Bone marrow (tissue), 2 donors: ENCODE data around the gene BLACAT1.

ENCODE experiments used
- DNase-seq, 2 donors: peaks; one replicate each; lab custom pipeline; 2025; lab: John Stamatoyannopoulos, UW

BLACAT1 gene

DNA sequence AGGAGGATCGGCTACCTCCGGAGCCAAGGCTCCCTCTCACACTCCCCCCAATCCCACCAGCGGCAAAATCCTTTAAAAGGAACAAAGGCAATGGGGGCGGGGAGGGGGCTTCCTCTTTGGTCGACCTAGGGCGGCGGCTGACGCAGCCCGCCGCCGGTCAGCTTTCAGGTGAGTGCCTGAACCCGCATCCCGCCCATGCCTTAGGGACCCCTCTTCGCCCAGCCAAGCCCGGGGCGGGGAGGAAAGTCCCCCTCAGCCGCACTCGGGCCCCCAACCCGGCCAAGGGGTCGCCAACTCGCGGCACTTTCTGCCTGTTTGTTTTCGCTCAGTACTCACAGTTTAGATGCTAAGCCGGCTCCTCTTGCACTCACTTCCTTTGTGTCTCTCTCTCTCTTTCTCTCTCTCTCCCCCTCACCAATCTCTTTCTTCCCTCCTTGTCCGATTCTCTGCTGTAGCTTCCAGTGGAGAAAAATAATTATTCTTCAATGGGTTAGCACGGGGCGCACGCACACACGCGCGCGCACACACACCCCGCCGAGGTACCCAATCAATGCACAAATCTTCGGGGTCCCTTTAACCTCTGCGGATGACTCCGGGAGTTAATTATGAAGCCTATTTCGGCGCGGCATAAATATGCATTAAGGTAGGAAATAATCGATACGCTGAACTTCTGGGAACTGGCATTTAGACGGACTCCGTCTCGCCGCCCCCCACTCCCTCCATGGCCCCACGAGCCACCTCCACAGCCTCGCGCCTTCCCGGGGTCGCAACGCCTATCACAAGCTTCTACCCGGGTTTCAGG is at the start of gene BLACAT1:
Gene BLACAT1, minus strand, starts transcription at position 465 of the 802 bp plus-strand sequence.
- no peak for DNase-seq

DNA sequence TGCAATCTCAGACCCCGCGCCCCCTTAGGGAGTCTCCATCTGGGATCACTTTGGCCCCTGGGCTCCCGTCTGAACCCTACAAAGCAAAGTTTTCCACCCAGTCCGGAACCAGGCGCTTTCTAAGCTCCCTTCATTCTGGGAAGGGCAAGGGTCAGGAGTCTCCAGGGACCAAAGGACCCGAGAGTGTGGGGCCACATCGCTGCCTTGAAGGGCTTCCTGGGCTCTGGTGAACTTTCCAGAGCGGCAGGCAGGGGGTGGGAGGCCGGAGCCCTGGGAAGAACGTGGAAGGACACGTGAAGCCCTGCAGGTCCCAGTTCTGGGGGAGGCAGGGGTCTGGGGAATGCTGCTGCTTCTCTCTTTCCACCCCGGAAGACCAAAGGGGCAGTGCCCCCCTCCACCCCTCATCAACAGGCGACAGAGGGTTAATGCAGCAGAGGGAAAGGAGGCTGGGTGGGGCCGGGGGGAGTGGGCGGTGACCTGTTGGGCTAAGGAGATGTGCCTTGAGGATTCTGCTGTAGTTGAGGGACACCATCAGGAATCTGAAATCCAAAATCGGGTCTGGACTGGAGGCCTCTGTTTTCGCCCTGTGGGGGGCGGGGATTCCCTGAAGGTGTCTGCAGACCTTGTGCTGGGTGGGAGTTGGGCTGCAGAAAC is 49.4 kb upstream of the BLACAT1 start:
- no peak for DNase-seq

DNA sequence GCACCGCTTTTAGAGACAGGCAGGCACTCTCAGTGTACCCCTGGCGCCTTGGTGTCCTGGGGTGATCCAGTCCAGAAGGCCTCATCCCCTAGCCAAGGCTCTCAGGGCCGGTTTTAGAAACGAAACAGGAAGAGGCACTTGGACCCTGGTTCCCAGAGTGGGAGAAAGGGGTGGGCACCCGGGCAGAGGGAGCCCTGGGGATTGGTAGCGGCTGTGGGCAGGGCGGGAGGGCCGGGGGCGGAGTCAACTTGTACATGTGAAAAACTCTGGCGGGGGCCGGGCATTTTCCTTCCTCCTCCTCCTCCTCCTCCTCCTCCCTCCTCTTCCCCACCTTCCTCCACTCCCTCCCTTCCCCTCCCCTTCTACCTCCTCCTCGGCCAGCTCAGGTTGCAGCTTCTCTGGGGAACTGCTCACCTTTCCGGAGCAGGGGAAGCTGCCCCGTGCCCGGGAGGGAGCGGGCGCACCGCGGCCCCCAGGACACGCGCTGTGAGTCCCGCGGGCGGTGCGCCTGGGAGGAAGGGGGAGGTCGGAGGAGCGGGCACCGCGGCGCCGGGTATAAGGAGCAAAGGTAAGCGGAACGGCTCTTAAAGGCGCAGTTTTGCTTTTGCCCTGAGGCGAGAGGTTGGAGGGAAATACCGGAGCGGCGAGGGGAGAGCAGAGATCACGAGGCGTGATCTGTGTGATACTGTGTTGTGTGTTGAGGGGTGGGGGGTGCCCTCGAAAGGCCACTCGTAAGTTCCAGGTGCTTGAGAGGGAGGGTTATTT is 48.6 kb upstream of the BLACAT1 start, which contains the start of gene CDK18:
Gene CDK18, plus strand, starts transcription at position 359 of the 765 bp plus-strand sequence. CDS start 18,499 bp downstream, outside the sequence.
- peak in 1 of 2 donors; percentile 32 for DNase-seq

DNA sequence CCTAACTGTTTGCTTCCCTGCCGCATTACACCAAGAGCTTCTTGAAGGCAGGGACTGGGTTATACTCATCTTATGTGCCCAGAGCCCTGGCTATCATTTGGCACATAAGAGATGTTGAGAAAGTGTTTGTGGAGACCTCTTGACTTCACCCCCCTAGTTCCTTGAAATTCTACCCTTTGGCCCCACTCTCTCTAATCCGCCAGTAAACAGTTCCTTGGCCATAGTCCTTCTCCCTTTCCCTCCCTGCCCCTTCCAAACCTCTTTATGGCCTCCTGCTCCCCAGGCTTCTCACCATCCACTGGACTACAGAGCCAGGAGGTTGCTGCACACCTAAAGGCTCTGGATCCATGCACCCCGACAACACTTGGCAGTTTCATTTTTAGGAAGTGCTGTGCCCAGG is 47.1 kb upstream of the BLACAT1 start:
- no peak for DNase-seq

DNA sequence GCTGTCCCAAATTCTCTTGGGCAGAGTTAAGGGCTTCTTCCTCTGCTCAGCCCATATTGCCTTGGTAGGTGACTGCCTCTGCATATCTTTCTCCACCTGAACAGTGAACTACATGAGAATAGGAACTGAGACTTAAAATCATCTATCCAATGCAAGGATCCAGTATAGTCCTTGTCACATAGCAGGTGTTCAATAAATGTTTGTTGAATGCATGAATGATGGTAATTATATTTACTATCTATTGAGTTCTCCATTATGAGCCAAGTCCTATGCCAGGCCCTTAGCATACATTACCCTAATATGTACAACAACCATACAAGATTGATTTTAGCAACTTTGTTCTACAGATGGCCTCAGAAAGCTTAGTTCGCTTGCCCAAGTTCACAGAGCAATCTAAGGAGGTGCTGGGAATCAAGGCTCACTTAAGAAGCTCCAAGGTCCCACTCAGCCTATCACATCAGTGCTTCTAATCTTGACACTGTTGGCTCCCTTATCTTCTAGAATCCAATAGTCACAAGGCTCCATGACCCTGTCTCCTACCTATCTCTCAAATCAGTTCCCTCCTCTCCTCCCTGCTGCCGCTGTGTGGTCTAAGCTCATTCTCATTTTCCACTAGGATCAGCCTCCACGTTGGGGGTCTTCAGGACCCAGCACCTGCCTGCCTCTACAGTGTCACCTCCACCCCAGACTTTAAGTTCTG is 46.4 kb upstream of the BLACAT1 start:
- no peak for DNase-seq

DNA sequence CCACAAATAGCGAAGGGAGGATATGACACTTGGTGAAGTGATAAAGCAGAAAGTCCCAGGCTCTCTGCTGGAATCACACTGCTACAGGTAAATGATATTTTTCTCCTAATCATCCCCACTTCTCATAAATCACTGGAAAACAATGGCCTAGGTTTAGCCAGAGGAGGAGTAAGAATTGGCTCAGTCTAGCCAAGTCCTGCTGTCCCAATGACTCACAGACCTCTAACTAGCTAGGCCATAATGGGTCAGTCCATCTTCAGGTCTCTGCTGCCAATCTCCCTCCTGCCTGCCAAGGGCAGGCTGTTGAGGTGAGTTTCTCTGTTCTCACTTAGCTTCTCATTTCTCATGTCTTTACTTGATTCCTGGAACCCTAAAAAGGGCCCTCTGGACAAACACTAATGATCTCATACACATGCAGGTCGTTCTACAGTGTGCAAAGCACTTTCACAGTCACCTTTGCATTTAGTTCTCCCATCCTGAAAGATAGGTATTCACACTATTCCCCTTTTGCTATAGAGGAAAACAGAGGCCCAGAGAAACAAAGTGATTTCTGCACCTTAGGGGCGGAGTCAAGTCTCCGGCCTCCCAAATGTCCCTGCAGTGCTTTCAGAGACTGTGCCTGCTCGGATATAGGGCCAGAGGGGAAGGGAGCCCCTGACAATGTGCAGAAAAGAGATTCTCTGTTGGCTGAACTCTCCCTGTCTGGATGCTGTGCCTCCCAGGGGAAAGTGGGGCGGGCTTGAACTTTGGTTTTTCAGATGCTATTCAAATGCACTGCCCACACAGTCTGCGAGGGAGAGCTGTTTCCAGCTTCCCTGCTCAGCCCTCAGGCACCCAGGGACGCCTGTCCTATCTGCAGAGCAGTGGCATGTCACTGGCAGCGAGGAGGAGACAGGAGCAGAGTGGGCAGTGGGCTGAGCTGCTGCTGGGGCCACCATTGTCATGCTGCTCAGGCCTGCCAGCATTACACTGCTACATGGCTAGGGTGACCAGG is 44.7 kb upstream of the BLACAT1 start:
- DNase-seq = no peak

DNA sequence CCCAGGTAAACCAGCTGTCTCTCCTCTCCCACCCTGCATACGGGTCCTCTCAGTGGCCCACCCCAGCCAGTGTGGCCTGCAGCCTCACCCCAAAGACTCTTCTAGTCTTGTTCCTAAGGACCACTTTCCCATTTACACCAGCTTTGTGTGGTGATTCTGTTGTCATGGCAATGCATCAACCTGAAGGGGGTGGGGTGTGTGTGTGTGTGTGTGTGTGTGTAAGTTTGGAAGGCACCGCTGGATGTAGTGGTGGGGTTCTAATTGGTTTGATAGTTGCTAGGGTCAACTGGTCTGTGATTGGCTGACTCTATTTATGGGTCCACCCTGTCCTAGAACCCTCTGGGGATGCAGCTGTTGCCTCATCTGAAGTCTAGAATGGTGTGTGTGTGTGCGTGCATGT is 43.9 kb upstream of the BLACAT1 start:
- no peak for DNase-seq

DNA sequence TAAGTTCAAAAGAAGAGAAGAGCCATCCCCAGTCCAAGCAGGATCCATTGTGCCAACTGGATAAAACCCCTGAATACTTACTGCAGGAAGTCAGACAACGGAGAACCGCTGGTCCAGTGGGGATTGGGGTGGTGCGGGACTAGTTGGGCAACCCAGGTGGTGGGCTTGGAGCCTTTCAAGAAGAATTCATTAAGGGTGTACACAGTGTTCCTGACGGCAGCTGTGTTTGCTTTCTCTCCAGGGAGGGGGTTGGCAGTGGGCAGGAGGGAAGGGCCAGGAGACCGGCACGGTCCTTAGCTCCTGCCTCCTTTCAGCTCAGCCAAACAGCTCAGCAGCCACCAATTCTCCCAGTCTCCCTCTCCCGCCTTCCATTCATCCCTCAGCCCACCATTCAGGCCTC is 41.5 kb upstream of the BLACAT1 start:
- no peak for DNase-seq

DNA sequence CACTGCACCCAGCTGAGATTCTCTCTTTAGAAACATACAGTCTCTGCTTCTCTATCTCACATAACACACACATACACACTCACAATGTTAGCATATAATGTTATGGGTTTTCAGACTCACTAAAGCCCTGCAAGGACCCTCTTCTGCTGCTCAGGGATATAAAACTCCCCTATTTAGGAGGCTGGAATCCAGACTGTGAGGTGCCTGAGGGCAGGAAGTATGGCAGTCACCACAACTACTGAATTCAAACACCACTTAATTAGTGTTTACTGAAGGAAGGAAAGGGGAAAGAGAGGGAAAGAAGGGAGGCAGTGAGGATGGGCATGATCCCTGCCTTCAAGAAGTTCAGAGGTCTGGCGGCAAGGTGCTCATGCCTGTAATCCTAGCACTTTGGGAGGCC is 40.8 kb upstream of the BLACAT1 start:
- DNase-seq = no peak

DNA sequence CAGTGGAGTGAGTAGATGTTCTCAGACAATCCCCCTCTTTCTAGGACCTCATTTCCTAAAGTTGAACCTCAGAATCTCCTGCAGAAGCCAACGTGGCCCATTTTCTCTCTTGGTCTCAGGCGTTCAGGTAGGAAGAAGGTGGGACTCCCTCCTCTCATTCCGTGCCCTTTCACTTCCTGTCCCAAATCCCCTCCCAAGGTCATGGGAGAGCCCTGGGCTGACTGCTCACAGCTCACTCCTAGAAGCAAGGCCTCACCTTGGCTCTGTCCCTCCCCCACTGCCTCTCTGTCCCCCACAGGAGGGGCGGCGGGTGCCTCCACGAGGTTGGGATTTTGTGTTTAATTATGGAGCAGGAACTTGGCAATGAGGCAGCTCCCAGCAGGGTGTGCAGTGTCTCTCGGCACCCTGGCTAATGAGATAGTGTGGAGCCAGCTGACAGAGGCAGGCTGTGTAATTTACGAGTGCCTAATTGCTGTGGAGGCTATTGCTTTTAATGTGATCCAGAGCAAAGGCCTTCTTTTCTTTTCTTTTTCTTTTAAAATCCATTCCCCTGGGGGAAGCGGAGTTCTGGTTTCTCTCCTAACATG is 39.5 kb upstream of the BLACAT1 start:
- no peak for DNase-seq

DNA sequence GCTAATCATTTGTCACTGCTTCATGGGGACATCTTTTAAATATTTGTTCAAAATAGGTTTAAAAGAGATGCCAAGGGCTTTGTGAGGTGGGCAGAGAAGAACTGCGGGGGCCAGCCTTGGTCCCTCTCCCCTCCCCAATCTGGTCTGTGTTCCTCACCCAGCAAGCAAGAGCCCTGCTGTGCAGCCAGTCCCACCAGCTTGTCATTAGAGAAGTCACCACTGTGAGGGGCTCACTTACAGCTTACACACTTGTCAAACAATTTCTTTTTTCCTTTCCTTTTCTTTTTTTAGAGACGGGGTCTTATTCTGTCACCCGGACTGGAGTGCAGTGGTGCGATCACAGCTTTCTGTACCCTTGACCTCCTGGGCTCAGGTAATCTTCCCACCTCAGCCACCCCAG is 38.3 kb upstream of the BLACAT1 start:
- DNase-seq = no peak

DNA sequence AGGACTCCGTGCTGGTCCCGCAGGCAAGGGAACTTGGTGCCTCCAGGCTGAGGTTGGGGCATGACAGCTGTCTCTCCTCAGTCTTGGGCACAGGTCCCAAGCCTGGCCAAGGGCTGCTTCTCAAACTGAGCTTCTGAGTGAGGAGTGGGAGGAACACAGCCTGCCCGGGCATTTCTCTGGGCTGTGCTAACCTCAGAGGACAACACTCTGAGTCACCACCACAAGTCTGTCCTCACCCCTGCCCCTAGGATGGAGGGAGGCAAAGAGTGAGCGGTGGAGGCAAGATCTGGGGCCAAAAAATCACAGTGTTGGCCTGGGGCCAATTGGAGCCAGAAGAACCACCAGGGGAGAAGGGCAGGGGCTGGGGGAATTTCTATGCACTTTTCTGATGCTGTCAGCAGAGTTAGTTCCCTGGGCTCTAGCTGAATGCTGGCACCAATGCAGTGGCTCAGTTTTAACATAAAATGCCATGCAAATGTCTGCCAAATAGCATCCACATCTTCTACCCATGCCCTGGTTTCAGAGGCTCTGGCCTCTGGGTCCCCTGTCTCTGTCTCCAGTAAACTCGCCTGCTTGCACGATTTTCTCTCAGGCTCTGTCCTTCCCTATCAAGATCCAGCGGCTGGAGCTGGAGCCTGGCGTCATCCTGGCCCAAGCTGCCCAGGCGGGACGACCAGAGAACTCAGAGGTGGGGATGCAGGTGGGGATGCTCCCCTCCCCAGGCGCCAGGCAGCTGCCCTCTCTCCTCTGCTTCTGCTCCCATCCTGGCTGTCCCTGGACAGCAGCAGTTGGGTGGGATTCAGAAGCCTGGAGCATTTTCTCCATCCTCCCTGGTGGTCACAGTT is 37.6 kb upstream of the BLACAT1 start:
- peak in 1 of 2 donors; percentile 20 for DNase-seq

DNA sequence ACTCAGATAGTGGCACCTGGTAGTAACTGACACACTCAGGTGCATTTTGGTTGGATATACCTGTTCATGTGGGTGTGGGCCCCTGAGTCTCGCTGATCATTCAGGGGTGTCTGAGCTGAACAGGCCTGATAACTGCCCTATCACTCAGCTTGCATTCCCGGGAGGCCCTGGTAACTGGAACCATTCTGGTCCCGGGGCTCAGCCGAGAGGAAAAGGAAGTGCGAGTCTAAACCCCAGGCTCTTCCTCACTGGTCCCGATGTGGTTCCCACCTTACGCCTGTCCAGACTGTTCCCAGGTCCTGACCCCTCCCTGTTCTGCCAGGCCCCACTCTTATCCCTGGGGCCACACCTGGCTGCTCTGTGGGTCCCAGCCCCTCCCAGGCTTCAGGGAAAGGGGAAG is 36.9 kb upstream of the BLACAT1 start:
- DNase-seq = no peak

DNA sequence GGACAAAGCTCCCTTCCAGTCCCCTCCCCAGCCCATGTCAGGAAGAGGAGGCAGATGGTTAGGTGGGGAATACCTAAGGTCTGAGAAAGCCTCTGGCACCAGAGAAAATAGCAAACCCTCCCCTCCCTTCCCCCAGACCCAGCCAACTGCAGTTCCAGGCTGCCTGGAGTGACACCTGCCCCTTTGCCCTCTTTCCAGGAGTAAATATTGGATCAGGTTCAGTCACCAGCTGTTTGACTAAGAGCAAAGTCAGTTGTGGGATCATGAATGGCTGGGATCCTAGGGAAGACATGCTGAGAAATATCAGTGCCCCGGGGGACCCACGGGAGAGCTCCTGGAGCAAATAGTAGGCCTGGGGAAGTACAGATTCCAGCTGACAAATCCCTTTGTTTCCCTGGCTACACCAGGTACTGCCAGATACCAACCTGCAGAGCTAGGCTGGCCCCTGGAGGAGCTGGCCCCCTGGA is 36.4 kb upstream of the BLACAT1 start:
- DNase-seq = no peak

DNA sequence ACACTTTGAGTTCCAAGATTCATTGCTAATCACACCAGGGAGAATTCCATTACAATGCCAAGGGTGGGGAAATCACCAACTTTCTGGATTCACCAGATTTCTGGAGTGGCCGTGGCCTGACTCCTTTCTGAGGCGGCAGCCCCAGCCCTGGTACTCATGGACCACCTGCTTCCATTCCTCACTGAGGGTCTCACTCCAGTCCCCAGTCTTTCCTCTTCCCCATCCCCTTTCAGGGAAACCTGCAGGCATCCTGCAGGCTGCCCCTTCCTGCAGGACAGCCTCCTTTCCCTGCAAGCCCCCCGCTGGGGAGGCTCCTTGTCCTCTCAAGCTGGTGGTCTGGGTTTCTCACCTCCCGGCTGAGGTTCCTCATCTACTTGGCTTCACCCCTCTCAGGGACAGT is 35.9 kb upstream of the BLACAT1 start:
- DNase-seq = no peak

DNA sequence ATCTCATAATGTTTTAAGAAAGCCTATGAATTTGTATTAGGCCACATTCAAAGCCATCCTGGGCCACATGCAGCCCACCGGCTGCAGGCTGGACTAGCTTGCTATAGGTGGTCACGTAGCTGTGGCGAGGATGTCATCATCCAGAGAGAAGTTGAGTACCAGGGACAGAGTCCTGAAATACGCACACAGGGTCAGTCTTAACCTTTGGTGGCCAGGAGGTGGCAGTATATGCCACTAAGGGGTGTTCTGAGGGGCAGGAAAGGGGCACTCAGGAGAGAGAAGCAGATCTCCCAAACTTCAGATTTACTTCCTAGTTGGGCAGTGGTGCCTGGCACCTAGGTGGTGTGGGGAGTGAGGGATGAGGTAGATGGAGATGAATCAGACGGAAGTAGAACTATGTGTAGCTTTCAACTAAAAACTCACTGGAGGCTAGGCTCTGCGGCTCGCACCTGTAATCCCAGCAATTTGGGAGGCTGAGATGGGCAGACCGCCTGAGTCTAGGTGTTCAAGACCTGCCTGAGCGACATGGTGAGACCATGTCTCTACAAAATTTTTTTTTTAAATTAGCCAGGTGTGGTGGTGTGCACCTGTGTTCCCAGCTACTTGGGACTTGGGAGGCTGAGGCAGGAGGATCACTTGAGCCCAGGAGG is 32.4 kb upstream of the BLACAT1 start:
- DNase-seq = peak in 1 of 2 donors; percentile 73

DNA sequence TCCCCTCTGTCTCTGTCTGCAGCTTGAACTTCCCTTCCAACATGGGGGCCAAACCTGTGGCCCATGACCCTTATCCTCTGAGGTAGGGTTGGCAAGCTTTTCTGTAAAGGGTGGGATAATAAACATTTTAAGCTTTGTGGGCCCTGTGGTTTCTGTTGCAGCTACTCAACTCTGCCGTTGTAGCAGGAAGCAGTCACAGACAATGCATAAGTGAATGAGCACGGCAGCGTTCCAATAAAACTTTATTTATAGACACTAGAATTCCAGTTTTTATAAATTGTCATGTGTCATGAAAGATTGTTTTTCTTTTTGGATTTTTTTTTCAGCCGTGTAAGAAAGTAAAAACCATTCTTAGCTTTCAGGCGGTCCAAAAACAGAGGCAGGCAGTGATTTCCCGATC is 30.4 kb upstream of the BLACAT1 start:
- DNase-seq = no peak

DNA sequence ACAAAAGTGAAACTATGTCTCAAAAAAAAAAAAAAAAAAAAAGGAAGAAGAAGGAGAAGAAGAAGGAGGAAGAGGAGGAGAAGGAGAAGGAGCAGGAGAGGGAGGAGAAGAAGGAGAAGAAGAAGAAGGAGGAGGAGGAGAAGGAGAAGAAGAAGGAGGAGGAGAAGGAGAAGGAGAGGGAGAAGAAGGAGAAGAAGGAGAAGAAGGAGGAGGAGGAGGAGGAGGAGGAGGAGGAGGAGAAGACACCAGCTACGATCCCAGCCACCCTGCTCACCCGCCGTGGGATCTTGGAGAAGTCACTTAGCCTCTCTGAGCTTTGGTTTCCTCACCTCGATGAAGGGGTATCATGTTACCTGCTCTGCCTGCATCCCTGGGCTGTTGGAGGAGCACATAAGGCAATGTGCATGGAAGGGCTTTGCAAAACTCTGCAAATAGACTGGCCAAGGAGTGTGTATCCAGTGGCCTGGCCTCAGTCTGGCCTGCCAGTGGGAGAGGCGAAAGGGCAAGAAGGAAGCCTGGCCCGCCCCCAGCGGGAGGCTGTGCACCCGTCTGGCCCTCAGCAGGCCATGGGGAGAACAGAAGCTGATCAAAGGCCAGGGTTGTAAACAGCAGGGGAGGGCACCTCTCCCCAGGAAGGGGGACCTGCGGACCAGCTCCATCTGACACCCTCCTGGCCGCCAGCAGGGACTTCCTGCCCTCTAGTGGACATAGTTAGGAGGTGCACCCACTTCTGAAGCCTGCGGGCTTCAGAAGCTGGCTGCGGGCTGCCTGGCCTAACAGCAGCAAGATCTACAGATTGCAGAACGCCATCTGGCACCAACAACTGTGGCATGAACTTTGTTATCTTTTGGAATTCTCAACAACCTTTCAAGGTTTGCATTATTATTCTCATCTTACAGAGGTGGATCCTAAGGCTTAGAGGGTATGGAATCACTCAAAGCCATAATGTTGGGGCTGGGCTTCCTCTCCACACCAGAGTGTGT is 29.4 kb upstream of the BLACAT1 start:
- peak; percentile 11 to 36 for DNase-seq
